ENCODE results near the gene TSPYL1. TPM values are rescaled to one million over a fixed set of nuclear protein-coding genes. Genes with fewer than 3 reads are reported as not detected.

Gene TSPYL1
- total RNA-seq, 2 donors from 2014 or later: 73.4 to 80.6 TPM

- TF ChIP-seq CTCF (conservative IDR thresholded peaks at IDR 0.05): no peak
- Mint-ChIP-seq H3K27me3 (ENCODE audit: insufficient read depth) (no peaks in the 10 kb centered on the region), H3K9me3 (peaks cover 2% of the 10 kb centered on the region), H3K27ac (no peak overlapping the region), H3K4me1 (peaks cover 7% of the 10 kb centered on the region), H3K4me3 (no peak overlapping the region), H3K36me3 (ENCODE audit: low read depth) (no peaks in the 10 kb centered on the region)
- Histone ChIP-seq H3K36me3 (ENCODE audit: control insufficient read depth, insufficient read depth, low read length) (peaks cover 5% of the 10 kb centered on the region), H3K27ac (ENCODE audit: low read depth, low read length) (no peak overlapping the region), H3K4me1 (ENCODE audit: control insufficient read depth, insufficient read depth, low read length) (no peaks in the 10 kb centered on the region), H3K27me3 (ENCODE audit: control insufficient read depth, insufficient read depth, low read length, poor library complexity, severe bottlenecking) (no peaks in the 10 kb centered on the region), H3K9me3 (ENCODE audit: control insufficient read depth, low read length) (no peaks in the 10 kb centered on the region), H3K4me3 (ENCODE audit: low read length) (no peak overlapping the region), H3K9ac (ENCODE audit: extremely low read depth, low read length, poor library complexity, severe bottlenecking) (no peak overlapping the region)
- no peak for DNase-seq
- WGBS, 2 experiments (ENCODE audit: insufficient coverage in 1 of 2, insufficient read length in 1 of 2): 46% methylated on average over 3 of the region's 3 CpGs; no CpG with 5 or more reads in 1 of the 2 experiments
Measured at GRCh38 chr6:116267836-116268588, 11.7 kb downstream of the TSPYL1 start.

- Mint-ChIP-seq H3K36me3 (ENCODE audit: low read depth) (no peaks in the 10 kb centered on the region), H3K4me3 (no peak overlapping the region), H3K27ac (no peak overlapping the region), H3K9me3 (peaks cover 5% of the 10 kb centered on the region), H3K4me1 (peaks cover 7% of the 10 kb centered on the region), H3K27me3 (ENCODE audit: insufficient read depth) (no peaks in the 10 kb centered on the region)
- Histone ChIP-seq H3K4me3 (ENCODE audit: low read length) (no peak overlapping the region), H3K9ac (ENCODE audit: extremely low read depth, low read length, poor library complexity, severe bottlenecking) (no peak overlapping the region), H3K9me3 (ENCODE audit: control insufficient read depth, low read length) (no peaks in the 10 kb centered on the region), H3K36me3 (ENCODE audit: control insufficient read depth, insufficient read depth, low read length) (no peaks in the 10 kb centered on the region), H3K27ac (ENCODE audit: low read depth, low read length) (no peak overlapping the region), H3K27me3 (ENCODE audit: control insufficient read depth, insufficient read depth, low read length, poor library complexity, severe bottlenecking) (no peaks in the 10 kb centered on the region), H3K4me1 (ENCODE audit: control insufficient read depth, insufficient read depth, low read length) (no peaks in the 10 kb centered on the region)
- no peak for DNase-seq
- no peak for TF ChIP-seq CTCF (conservative IDR thresholded peaks at IDR 0.05)
Measured at GRCh38 chr6:116266803-116267202, 12.9 kb downstream of the TSPYL1 start.

- Mint-ChIP-seq H3K4me3 (no peak overlapping the region), H3K36me3 (ENCODE audit: low read depth) (no peaks in the 10 kb centered on the region), H3K9me3 (peaks cover 5% of the 10 kb centered on the region), H3K27ac (no peak overlapping the region), H3K27me3 (ENCODE audit: insufficient read depth) (no peaks in the 10 kb centered on the region), H3K4me1 (no peaks in the 10 kb centered on the region)
- no peaks in the 10 kb centered on the region for H3K9me3 ChIP-seq (ENCODE audit: control insufficient read depth, low read length)
- no peaks in the 10 kb centered on the region for H3K27me3 ChIP-seq (ENCODE audit: control insufficient read depth, insufficient read depth, low read length, poor library complexity, severe bottlenecking)
- 86 to 100% methylated on average over 3 to 4 of the region's 4 CpGs for WGBS, 2 experiments (ENCODE audit: insufficient coverage in 1 of 2, insufficient read length in 1 of 2)
- H3K36me3 ChIP-seq (ENCODE audit: control insufficient read depth, insufficient read depth, low read length): no peaks in the 10 kb centered on the region
- no peak for TF ChIP-seq CTCF (conservative IDR thresholded peaks at IDR 0.05)
- no peak overlapping the region for H3K9ac ChIP-seq (ENCODE audit: extremely low read depth, low read length, poor library complexity, severe bottlenecking)
- no peak overlapping the region for H3K27ac ChIP-seq (ENCODE audit: low read depth, low read length)
- H3K4me1 ChIP-seq (ENCODE audit: control insufficient read depth, insufficient read depth, low read length): no peaks in the 10 kb centered on the region
- DNase-seq: no peak
- H3K4me3 ChIP-seq (ENCODE audit: low read length): no peak overlapping the region
Measured at GRCh38 chr6:116265041-116265829, 14.5 kb downstream of the TSPYL1 start.

Measured in endodermal cell (in vitro differentiated cells).